HG03354 (cell line): ENCODE data around the gene FHAD1.
"Not testable (repeated sequence)": the region's sequence is repeated elsewhere in the genome, so short reads cannot be mapped to it uniquely, and the experiment has no call there.

ENCODE experiments used
- ATAC-seq: cut with Tn5 transposase; IDR thresholded peaks from one replicate; pipeline ENCODE4 v1.9.1; 2021; ENCODE audit warnings: mild to moderate bottlenecking; ENCODE audit not compliant: unreplicated experiment, poor library complexity, severe bottlenecking

Gene FHAD1

GRCh38 chr1:15424981-15425380, 178.0 kb downstream of the FHAD1 start:
- no peak for ATAC-seq

GRCh38 chr1:15425521-15425920, 178.5 kb downstream of the FHAD1 start:
- ATAC-seq = no peak

DNA sequence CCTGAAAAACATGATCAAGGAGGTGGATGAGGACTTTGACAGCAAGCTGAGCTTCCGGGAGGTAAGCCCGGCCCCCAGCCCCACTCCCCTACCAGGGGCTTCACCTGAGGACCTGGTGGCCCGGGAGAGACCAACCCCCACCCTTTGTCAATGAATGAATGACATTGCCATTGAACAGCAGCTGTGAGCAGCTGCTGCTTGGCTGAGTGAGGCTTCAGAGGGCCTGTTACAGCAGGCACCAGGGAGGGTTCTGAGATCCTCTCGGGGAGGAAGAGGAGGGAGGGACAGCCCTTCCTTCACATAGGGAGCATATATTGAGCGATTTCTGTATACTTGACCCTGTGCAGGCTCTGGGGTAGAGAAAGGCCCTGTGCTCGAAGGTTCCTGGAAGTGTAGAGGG, 178.9 kb downstream of the FHAD1 start:
- ATAC-seq = no peak

DNA sequence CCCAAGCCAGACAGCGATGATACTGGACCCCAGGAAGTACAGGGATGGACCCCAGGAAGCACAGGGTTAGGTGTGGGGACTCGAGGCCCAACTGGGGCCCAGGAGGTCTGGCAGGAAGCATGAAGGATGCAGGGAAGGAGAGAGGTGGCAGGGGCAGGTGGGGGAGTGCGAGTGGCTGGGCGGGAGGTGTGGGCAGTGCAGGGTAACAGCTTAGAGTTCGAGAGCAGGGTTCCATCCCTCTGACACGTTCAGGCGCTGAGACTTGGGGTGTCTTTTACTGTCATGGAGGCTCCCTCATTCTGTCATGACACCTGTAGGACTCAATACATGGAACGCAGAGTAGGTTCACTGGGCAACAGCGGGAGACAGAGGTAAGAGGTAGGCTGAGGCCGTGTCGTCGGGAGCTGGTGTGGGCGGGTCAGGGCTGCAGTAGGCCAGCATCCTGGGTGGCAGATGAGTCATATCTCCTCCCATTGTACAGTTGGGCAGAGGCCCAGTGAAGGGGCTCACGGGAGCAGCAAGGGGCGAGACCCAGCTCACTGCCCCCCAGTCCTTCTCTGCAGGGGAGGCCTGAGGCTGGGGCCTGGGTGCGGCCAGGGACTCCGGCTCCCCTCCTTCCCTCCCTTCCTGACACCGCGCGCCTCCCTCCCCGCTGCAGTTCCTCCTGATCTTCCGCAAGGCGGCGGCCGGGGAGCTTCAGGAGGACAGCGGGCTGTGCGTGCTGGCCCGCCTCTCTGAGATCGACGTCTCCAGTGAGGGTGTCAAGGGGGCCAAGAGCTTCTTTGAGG, 179.7 kb downstream of the FHAD1 start:
- no peak for ATAC-seq

DNA sequence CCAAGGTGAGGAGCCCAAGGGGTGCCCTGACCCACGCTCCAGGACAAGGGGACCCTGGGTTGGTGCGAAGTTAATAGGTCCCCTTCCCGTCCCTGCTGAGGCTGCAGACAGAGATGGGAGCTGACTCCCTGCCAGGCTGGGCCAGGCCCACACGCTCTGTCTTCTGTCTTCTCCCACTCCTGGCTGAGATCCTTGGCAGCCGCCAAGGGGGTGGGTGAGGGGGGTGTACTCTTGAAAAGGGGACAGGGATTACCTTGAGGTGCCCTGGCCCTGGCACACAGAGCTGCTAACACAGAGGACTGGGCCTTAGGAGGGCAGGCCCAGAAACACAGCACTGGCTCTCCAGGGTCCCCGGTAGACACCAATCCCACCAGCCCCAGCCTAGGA, 180.2 kb downstream of the FHAD1 start:
- no peak for ATAC-seq

DNA sequence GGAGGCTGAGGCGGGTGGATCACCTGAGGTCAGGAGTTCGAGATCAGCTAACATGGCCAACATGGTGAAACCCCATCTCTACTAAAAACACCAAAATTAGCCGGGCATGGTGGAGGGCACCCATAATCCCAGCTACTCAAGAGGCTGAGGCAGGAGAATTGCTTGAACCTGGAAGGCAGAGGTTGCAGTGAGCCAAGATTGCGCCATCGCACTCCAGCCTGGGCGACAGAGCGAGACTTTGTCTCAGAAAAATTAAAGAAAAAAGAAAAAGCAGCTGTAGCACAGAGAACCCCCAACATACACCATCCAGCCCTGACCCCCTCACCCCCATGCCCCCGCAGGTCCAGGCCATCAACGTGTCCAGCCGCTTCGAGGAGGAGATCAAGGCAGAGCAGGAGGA, 181.2 kb downstream of the FHAD1 start:
- not testable (repeated sequence) for ATAC-seq

GRCh38 chr1:15428815-15429435, 181.9 kb downstream of the FHAD1 start:
- ATAC-seq = no peak

- ATAC-seq = no peak
Observed at GRCh38 chr1:15429701-15430149, 182.7 kb downstream of the FHAD1 start.

- ATAC-seq = no peak
Observed at GRCh38 chr1:15430787-15431570, 184.0 kb downstream of the FHAD1 start.

DNA sequence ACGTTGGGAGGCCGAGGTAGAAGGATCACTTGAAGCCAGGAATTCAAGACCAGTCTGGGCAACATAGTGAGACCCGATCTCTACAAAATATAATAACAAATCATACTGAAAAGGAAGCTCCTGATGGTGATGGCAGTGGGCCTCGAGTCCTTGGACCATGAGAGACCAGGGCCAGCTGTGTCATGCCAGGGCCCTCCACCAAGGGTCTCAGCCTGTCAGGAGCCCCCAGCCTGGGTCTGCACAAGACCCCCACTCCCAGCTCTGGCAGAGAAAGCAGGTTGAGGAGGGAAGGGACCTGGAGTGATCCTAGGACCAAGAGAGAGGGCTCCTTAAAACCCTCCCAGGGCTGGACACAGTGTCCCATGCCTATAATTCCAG, 184.5 kb downstream of the FHAD1 start:
- no peak for ATAC-seq

DNA sequence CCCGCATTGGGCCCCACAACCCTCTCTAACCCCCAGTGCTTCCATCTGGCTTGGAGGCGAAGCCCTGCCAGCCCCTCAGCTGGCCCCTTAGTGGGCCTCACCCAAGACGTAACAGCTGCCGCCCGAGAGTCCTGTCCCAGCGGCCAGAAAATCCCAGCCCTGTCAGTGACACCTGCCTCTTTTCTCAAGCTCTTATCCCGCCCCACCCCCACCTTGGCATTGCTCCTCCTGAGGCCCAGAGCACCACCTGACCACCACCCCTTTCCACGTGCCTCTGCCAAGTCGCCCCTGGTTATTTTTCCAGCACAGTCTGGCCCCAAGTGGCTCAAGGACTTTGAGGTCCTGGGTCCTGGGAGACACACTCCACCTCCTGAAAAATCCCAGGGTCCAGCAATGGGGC, 185.3 kb downstream of the FHAD1 start:
- no peak for ATAC-seq

GRCh38 chr1:15433471-15433870, 186.4 kb downstream of the FHAD1 start:
- ATAC-seq = no peak

GRCh38 chr1:15434739-15435138, 187.7 kb downstream of the FHAD1 start:
- not testable (repeated sequence) for ATAC-seq

DNA sequence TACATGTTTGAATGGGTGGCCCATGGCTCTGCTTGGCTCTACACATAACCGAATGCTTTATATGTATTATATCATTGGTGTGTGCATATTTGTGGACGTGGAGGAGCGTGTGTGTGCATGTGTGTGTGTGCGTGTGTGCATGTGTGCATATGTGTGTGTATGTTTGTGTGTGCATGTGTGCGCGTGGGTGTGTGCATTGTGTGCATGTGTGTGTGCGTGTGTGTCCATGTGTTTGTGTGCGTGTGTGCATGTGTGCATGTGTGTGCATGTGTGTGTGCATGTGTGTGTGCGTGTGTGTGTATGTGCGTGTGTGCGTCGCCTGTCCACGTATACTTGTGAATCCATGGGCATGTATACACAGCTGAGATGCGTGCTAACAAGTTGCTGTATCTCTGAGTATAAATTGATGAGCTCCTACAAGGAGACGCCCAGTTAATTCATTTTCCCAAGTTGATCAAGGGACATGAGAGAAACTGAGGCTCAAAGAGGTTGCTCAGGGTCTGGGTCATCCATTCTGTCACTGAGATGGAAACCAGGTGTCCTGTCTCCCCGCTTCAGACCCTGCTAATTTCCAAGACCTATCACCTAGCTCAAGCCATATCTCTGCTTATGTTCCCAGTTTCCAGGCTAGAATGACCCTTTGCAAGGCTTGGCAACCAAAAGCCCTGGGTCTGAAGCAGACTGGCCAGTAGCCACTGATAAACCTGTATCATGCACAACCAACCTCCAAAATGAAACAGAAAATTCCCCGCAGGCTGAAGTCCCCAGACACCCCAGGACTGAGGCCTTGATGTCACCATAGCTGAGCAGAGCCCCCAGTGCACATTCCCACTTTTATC, 188.4 kb downstream of the FHAD1 start:
- ATAC-seq = no peak

DNA sequence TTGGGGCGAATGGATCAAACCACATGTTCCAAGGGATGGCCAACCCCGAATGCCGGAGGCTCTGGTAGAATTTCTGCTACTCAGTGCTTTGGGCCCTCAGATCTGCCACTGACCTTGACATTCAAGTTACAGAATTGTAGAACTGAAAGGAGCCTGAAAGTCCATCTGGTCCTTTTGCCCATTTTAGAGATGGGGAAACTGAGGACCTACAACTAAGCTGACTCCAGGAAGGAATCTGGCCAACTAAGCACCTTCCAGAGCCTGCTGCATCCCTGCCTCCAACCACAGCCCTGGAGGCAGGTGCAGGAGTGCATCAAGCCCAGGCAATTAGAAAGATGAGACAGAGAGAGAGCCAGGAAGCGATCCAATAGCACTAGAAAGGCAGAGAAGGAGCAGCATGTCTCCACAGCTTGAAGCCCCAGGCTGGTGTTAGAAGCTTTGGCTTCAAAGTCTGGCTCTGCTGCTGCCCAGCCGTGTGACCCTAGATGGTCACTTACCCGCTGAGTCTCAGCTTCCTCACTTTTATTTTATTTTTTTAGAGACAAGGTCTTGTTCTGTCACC, 189.9 kb downstream of the FHAD1 start:
- no peak for ATAC-seq

- no peak for ATAC-seq
Observed at GRCh38 chr1:15439325-15439724, 192.3 kb downstream of the FHAD1 start.

GRCh38 chr1:15440357-15440756, 193.3 kb downstream of the FHAD1 start:
- ATAC-seq = no peak

- no peak for ATAC-seq
Observed at GRCh38 chr1:15441247-15441646, 194.2 kb downstream of the FHAD1 start.

DNA sequence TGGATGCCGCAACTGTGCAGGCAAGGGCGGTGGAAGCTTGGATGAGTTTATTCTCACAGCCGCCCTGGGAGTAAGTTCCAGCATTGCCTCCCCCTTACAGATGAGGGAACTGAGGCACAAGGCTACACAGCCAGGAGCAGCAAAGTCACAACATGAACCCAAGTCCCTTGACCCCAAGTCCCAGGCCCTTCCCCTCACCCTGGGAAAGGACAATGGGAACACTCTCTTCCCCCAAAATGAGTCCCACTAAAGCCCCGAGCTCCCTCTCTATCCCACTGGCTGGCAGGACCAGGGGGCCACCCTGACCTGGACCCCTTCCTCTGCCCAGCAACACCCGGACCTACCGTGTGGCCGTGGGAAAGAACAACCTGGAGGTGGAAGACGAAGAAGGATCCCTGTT, 195.1 kb downstream of the FHAD1 start:
- ATAC-seq = no peak

GRCh38 chr1:15442759-15443158, 195.7 kb downstream of the FHAD1 start:
- no peak for ATAC-seq
